NT2/D1 (cell line): ENCODE data around the gene PHAF1.

Source experiments
- SUZ12 ChIP-seq: IDR thresholded peaks from 2 replicates; pipeline ENCODE4 v1.6.1; 2011; ENCODE audit not compliant: insufficient read length, insufficient read depth; ENCODE audit errors: extremely low read depth
- YY1 ChIP-seq: IDR thresholded peaks from 2 replicates; pipeline ENCODE4 v1.6.1; 2011; ENCODE audit not compliant: insufficient read length, insufficient read depth
- ZNF274 ChIP-seq: IDR thresholded peaks from 2 replicates; pipeline ENCODE4 v1.6.1; 2011; ENCODE audit warnings: mild to moderate bottlenecking, low read depth, low read length

DNA sequence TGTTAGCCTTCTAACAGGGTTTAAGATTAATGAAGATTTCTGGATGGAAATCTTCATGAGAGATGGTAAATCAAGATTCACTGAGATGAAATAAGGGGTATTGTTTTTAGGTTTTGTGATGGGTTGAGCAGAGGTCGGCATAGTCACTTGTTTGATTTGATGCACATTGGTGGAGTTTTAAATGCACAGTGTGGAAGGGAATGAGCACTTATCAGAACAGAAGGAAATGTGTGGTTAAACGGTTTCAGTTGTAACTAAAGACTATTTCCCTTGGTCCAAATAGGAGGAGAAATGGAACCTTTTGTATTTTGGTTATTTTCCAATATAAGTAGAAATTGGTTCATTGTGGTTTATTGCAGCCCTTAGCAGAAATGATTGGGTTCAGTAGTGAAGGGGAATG is 46.7 kb upstream of the PHAF1 start:
- TF ChIP-seq YY1 (no peak), ZNF274 (no peak), SUZ12 (no peak)
